Ishikawa (cell line): ENCODE data around the gene DGKA.

ENCODE experiments used
- CEBPB ChIP-seq: IDR thresholded peaks from 2 replicates; pipeline ENCODE4 v1.6.1; 2012
- CREB1 ChIP-seq: IDR thresholded peaks from 2 replicates; pipeline ENCODE4 v1.6.1; 2012; ENCODE audit warnings: low read depth
- EGR1 ChIP-seq: IDR thresholded peaks from 2 replicates; pipeline ENCODE4 v1.6.1; 2012
- EP300 ChIP-seq: IDR thresholded peaks from 2 replicates; pipeline ENCODE4 v1.6.1; 2012; ENCODE audit warnings: borderline replicate concordance
- FOXM1 ChIP-seq: IDR thresholded peaks from 2 replicates; pipeline ENCODE4 v1.6.1; 2012; ENCODE audit warnings: low read depth, borderline replicate concordance
- NFIC ChIP-seq: IDR thresholded peaks from 2 replicates; pipeline ENCODE4 v1.6.1; 2012
- RAD21 ChIP-seq: IDR thresholded peaks from 2 replicates; pipeline ENCODE4 v1.6.1; 2012; ENCODE audit warnings: low read depth
- TAF1 ChIP-seq: IDR thresholded peaks from 2 replicates; pipeline ENCODE4 v1.6.1; 2012; ENCODE audit warnings: low read depth, mild to moderate bottlenecking
- TCF12 ChIP-seq: IDR thresholded peaks from 2 replicates; pipeline ENCODE4 v1.6.1; 2012; ENCODE audit warnings: low read depth
- TEAD4 ChIP-seq: IDR thresholded peaks from 2 replicates; pipeline ENCODE4 v1.6.1; 2012
- YY1 ChIP-seq: IDR thresholded peaks from 2 replicates; pipeline ENCODE4 v1.6.1; 2012; ENCODE audit warnings: low read depth
- TF ChIP-seq, protein P1 (sequence below): IDR thresholded peaks from 2 replicates; pipeline ENCODE4 v1.6.1; 2012; ENCODE audit warnings: low read depth, mild to moderate bottlenecking
- TF ChIP-seq, protein P2 (sequence below): IDR thresholded peaks from 2 replicates; pipeline ENCODE4 v1.6.1; 2012
- TF ChIP-seq, protein P3 (sequence below): IDR thresholded peaks from 2 replicates; pipeline ENCODE4 v1.6.1; 2012

- TF ChIP-seq, protein P1, sequence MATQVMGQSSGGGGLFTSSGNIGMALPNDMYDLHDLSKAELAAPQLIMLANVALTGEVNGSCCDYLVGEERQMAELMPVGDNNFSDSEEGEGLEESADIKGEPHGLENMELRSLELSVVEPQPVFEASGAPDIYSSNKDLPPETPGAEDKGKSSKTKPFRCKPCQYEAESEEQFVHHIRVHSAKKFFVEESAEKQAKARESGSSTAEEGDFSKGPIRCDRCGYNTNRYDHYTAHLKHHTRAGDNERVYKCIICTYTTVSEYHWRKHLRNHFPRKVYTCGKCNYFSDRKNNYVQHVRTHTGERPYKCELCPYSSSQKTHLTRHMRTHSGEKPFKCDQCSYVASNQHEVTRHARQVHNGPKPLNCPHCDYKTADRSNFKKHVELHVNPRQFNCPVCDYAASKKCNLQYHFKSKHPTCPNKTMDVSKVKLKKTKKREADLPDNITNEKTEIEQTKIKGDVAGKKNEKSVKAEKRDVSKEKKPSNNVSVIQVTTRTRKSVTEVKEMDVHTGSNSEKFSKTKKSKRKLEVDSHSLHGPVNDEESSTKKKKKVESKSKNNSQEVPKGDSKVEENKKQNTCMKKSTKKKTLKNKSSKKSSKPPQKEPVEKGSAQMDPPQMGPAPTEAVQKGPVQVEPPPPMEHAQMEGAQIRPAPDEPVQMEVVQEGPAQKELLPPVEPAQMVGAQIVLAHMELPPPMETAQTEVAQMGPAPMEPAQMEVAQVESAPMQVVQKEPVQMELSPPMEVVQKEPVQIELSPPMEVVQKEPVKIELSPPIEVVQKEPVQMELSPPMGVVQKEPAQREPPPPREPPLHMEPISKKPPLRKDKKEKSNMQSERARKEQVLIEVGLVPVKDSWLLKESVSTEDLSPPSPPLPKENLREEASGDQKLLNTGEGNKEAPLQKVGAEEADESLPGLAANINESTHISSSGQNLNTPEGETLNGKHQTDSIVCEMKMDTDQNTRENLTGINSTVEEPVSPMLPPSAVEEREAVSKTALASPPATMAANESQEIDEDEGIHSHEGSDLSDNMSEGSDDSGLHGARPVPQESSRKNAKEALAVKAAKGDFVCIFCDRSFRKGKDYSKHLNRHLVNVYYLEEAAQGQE = no peak
- TF ChIP-seq EP300 (no peak), EGR1 (no peak), NFIC (no peak), YY1 (no peak), RAD21 (no peak), TEAD4 (no peak), TCF12 (no peak), CEBPB (no peak), TAF1 (no peak), FOXM1 (no peak), CREB1 (no peak)
- TF ChIP-seq, protein P2, sequence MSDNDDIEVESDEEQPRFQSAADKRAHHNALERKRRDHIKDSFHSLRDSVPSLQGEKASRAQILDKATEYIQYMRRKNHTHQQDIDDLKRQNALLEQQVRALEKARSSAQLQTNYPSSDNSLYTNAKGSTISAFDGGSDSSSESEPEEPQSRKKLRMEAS = no peak
- TF ChIP-seq, protein P3, sequence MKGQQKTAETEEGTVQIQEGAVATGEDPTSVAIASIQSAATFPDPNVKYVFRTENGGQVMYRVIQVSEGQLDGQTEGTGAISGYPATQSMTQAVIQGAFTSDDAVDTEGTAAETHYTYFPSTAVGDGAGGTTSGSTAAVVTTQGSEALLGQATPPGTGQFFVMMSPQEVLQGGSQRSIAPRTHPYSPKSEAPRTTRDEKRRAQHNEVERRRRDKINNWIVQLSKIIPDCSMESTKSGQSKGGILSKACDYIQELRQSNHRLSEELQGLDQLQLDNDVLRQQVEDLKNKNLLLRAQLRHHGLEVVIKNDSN = no peak
Measured at GRCh38 chr12:55931317-55931779, 386 bp downstream of the DGKA start.
